ENCODE results near the gene GDF10.

Gene GDF10

DNA sequence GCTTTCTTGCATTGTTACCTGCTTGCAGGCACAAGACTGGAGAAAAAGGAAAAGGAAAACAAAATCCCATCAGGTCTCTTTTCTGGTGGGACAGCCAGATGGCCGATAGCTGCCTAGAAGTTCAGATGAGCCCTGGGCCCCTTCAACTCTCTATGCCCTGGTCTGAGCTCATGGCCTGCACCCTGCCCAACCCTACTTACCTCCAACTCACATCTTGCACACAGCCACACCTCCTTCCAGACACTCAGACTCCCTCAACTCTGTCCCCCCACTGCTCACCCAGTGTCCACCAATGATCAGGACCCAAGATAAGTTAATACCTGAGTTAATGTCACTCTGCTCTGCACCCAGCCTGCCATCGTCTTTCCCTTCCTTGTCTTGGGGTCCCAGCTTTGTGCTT, 59.1 kb downstream of the GDF10 start:
- TF ChIP-seq EZH2 (optimal IDR thresholded peaks at IDR 0.05; ENCODE audit: low read depth, low read length) (no peak), EZH2phosphoT487 (IDR thresholded peaks at IDR 0.05; ENCODE audit: low read length) (no peak)
- TF ChIP-seq, protein P1, sequence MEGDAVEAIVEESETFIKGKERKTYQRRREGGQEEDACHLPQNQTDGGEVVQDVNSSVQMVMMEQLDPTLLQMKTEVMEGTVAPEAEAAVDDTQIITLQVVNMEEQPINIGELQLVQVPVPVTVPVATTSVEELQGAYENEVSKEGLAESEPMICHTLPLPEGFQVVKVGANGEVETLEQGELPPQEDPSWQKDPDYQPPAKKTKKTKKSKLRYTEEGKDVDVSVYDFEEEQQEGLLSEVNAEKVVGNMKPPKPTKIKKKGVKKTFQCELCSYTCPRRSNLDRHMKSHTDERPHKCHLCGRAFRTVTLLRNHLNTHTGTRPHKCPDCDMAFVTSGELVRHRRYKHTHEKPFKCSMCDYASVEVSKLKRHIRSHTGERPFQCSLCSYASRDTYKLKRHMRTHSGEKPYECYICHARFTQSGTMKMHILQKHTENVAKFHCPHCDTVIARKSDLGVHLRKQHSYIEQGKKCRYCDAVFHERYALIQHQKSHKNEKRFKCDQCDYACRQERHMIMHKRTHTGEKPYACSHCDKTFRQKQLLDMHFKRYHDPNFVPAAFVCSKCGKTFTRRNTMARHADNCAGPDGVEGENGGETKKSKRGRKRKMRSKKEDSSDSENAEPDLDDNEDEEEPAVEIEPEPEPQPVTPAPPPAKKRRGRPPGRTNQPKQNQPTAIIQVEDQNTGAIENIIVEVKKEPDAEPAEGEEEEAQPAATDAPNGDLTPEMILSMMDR (IDR thresholded peaks at IDR 0.05; ENCODE audit: low read length), result no peak
- Histone ChIP-seq H2AFZ (ENCODE audit: low read length) (no peak overlapping the region), H3K36me3 (replicated peaks; ENCODE audit: insufficient read depth, low read length) (no peaks in the 10 kb centered on the region), H3K9me3 (replicated peaks; ENCODE audit: insufficient read depth, low read length) (no peaks in the 10 kb centered on the region), H3K9ac (ENCODE audit: low read length) (no peak overlapping the region), H3K79me2 (ENCODE audit: low read length) (no peaks in the 10 kb centered on the region), H3K27me3 (replicated peaks; ENCODE audit: insufficient read depth, low read length) (peaks cover 22% of the 10 kb centered on the region), H3K27ac (ENCODE audit: low read length) (no peak overlapping the region), H3K4me1 (ENCODE audit: low read length) (no peaks in the 10 kb centered on the region), H3F3A (ENCODE audit: insufficient read depth, low read length) (no peaks in the 10 kb centered on the region; the same call in 1 of the 2 replicates), H3K4me3 (ENCODE audit: low read length) (no peak overlapping the region), H4K20me1 (ENCODE audit: insufficient read depth, low read length) (no peaks in the 10 kb centered on the region), H3K4me2 (ENCODE audit: low read depth, low read length) (no peak overlapping the region), H3K9me2 (replicated peaks; ENCODE audit: insufficient read depth, low read length) (no peaks in the 10 kb centered on the region)
- no peak for DNase-seq

GRCh38 chr10:47359626-47360418, 59.8 kb downstream of the GDF10 start:
- no peaks in the 10 kb centered on the region; the same call in 1 of the 2 replicates for H3F3A ChIP-seq (ENCODE audit: insufficient read depth, low read length)
- no peaks in the 10 kb centered on the region for H3K9me2 ChIP-seq (replicated peaks; ENCODE audit: insufficient read depth, low read length)
- no peak overlapping the region for H3K4me2 ChIP-seq (ENCODE audit: low read depth, low read length)
- no peak overlapping the region for H3K27ac ChIP-seq (ENCODE audit: low read length)
- H3K4me1 ChIP-seq (ENCODE audit: low read length), result no peaks in the 10 kb centered on the region
- peaks cover 25% of the 10 kb centered on the region for H3K27me3 ChIP-seq (replicated peaks; ENCODE audit: insufficient read depth, low read length)
- H3K36me3 ChIP-seq (replicated peaks; ENCODE audit: insufficient read depth, low read length), result no peaks in the 10 kb centered on the region
- no peaks in the 10 kb centered on the region for H3K79me2 ChIP-seq (ENCODE audit: low read length)
- TF ChIP-seq, protein P1 (IDR thresholded peaks at IDR 0.05; ENCODE audit: low read length), result no peak
- no peak for TF ChIP-seq EZH2 (optimal IDR thresholded peaks at IDR 0.05; ENCODE audit: low read depth, low read length)
- no peak for TF ChIP-seq EZH2phosphoT487 (IDR thresholded peaks at IDR 0.05; ENCODE audit: low read length)
- no peak overlapping the region for H3K4me3 ChIP-seq (ENCODE audit: low read length)
- no peak overlapping the region for H3K9ac ChIP-seq (ENCODE audit: low read length)
- no peaks in the 10 kb centered on the region for H4K20me1 ChIP-seq (ENCODE audit: insufficient read depth, low read length)
- no peak overlapping the region for H2AFZ ChIP-seq (ENCODE audit: low read length)
- H3K9me3 ChIP-seq (replicated peaks; ENCODE audit: insufficient read depth, low read length), result no peaks in the 10 kb centered on the region
- DNase-seq, result no peak

GRCh38 chr10:47360419-47361040, 60.5 kb downstream of the GDF10 start:
- Histone ChIP-seq H3K36me3 (replicated peaks; ENCODE audit: insufficient read depth, low read length) (no peaks in the 10 kb centered on the region), H3K4me2 (ENCODE audit: low read depth, low read length) (no peak overlapping the region), H3K79me2 (ENCODE audit: low read length) (no peaks in the 10 kb centered on the region), H3K4me1 (ENCODE audit: low read length) (no peaks in the 10 kb centered on the region), H3K27me3 (replicated peaks; ENCODE audit: insufficient read depth, low read length) (peaks cover 32% of the 10 kb centered on the region), H3K9me2 (replicated peaks; ENCODE audit: insufficient read depth, low read length) (no peaks in the 10 kb centered on the region), H3K27ac (ENCODE audit: low read length) (no peak overlapping the region), H3K9ac (ENCODE audit: low read length) (no peak overlapping the region), H3K4me3 (ENCODE audit: low read length) (no peak overlapping the region), H4K20me1 (ENCODE audit: insufficient read depth, low read length) (no peaks in the 10 kb centered on the region), H2AFZ (ENCODE audit: low read length) (no peak overlapping the region), H3F3A (ENCODE audit: insufficient read depth, low read length) (no peaks in the 10 kb centered on the region; the same call in 1 of the 2 replicates), H3K9me3 (replicated peaks; ENCODE audit: insufficient read depth, low read length) (no peaks in the 10 kb centered on the region)
- TF ChIP-seq EZH2 (optimal IDR thresholded peaks at IDR 0.05; ENCODE audit: low read depth, low read length) (no peak), EZH2phosphoT487 (IDR thresholded peaks at IDR 0.05; ENCODE audit: low read length) (no peak)
- TF ChIP-seq, protein P1 (IDR thresholded peaks at IDR 0.05; ENCODE audit: low read length), result no peak
- DNase-seq, result no peak
